ENCODE results near the gene KIAA1671.
A peak's percentile ranks its signal among the peaks of the same experiment; 100 is the strongest.

KIAA1671 gene

DNA sequence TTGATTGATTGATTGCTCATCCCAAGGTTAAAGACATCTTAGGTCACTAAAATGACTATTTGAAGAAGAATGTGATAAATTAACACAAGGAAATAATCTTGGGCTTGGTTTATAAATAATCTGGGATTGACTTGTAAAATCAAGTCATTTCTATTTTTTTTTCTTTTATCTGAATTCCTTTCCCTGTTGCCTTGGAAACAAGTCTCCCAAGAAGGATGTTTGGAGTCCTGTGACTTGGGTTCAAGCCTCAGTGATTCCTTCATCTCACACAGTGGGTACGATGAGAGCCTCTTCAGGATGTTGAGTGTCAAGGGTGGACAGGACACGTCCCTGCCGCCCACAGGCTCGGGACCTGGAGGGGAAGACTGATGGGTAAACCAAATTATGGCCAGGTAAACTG is 149.0 kb downstream of the KIAA1671 start:
- no peak for TF ChIP-seq YY1 (IDR thresholded peaks at IDR 0.05; ENCODE audit: insufficient read depth, insufficient read length)
- no peak for TF ChIP-seq SUZ12 (IDR thresholded peaks at IDR 0.05; ENCODE audit: extremely low read depth, insufficient read depth, insufficient read length)
- TF ChIP-seq ZNF274 (IDR thresholded peaks at IDR 0.05; ENCODE audit: low read depth, low read length), result no peak
- Histone ChIP-seq H3K36me3 (ENCODE audit: insufficient read depth, insufficient read length, low read length) (no peaks in the 10 kb centered on the region), H3K27me3 (ENCODE audit: insufficient read depth, insufficient read length) (no peaks in the 10 kb centered on the region), H3K9ac (ENCODE audit: insufficient read length, low read depth) (no peak overlapping the region), H3K4me1 (ENCODE audit: insufficient read depth, insufficient read length) (peaks cover 9% of the 10 kb centered on the region), H3K9me3 (ENCODE audit: insufficient read depth, low read length) (no peaks in the 10 kb centered on the region), H3K4me3 (ENCODE audit: insufficient read length, low read depth) (no peak overlapping the region)
- no peak for DNase-seq (ENCODE audit: low read depth, low spot score)

DNA sequence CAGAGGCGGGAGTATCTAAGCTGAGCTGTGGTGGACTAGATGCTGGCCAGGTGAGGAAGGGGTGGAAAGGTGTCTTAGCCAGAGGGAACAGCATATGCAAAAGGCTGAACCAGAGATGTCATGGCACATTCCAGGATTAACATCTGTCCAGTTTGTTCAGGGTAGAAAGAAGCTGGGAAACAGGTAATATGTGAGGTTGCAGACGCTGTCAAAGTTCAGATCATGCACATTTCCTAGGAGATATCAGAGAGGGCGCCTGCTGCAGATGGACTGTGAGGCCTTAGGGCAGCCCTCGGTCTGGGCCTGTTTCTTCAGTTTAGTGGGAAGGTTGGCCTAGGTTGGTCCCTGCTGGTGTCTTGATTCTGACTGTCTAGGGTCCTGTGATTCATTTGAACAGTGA is 149.5 kb downstream of the KIAA1671 start:
- Histone ChIP-seq H3K9me3 (ENCODE audit: insufficient read depth, low read length) (no peaks in the 10 kb centered on the region), H3K9ac (ENCODE audit: insufficient read length, low read depth) (no peak overlapping the region), H3K4me3 (ENCODE audit: insufficient read length, low read depth) (no peak overlapping the region), H3K36me3 (ENCODE audit: insufficient read depth, insufficient read length, low read length) (no peaks in the 10 kb centered on the region), H3K27me3 (ENCODE audit: insufficient read depth, insufficient read length) (no peaks in the 10 kb centered on the region), H3K4me1 (ENCODE audit: insufficient read depth, insufficient read length) (peaks cover 9% of the 10 kb centered on the region)
- DNase-seq (ENCODE audit: low read depth, low spot score), result no peak
- no peak for TF ChIP-seq ZNF274 (IDR thresholded peaks at IDR 0.05; ENCODE audit: low read depth, low read length)
- TF ChIP-seq SUZ12 (IDR thresholded peaks at IDR 0.05; ENCODE audit: extremely low read depth, insufficient read depth, insufficient read length), result no peak
- no peak for TF ChIP-seq YY1 (IDR thresholded peaks at IDR 0.05; ENCODE audit: insufficient read depth, insufficient read length)

DNA sequence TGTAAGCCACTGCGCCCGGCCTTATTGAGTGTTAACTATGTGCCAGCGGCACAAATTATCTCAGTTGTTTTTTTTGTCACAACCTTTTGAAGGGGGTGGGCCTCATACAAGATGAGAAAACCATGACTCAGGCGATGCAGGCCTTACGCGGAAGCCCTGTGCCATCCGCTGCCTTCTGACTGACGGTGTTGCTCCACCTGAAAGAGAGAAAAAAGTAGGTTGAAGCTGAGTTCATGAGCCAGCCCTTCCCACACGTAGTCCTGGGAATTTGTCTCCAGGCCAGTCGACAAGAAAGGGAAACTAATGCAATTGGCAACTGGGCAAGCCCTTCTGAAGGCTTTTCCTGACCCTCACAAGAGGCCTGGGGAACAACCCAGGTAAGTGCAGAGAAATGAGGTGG is 150.2 kb downstream of the KIAA1671 start:
- H3K36me3 ChIP-seq (ENCODE audit: insufficient read depth, insufficient read length, low read length), result no peaks in the 10 kb centered on the region
- H3K27me3 ChIP-seq (ENCODE audit: insufficient read depth, insufficient read length), result no peaks in the 10 kb centered on the region
- peaks cover 9% of the 10 kb centered on the region for H3K4me1 ChIP-seq (ENCODE audit: insufficient read depth, insufficient read length)
- DNase-seq (ENCODE audit: low read depth, low spot score), result no peak
- no peak overlapping the region for H3K4me3 ChIP-seq (ENCODE audit: insufficient read length, low read depth)
- H3K9ac ChIP-seq (ENCODE audit: insufficient read length, low read depth), result no peak overlapping the region
- TF ChIP-seq ZNF274 (IDR thresholded peaks at IDR 0.05; ENCODE audit: low read depth, low read length) (no peak), YY1 (IDR thresholded peaks at IDR 0.05; ENCODE audit: insufficient read depth, insufficient read length) (no peak), SUZ12 (IDR thresholded peaks at IDR 0.05; ENCODE audit: extremely low read depth, insufficient read depth, insufficient read length) (no peak)
- H3K9me3 ChIP-seq (ENCODE audit: insufficient read depth, low read length), result no peaks in the 10 kb centered on the region

DNA sequence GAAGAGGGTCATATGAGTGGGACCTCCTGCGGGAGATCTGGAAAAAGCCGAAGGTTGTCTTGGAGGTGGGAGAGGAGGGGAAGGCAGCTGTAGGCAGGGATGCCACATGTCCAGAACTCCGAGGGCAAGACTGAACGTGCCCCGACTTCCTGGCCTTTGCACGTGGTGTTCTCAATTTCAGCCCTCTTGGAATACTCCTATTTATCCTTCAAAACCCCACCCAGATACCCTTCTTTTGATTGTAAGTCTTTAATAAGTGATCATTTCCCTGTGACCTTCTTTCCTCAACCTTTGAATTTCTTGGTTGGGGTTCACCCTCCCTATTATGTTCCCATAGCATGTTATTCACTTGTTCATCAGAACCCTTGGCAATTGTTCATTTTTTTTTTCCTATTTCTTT is 151.9 kb downstream of the KIAA1671 start:
- no peaks in the 10 kb centered on the region for H3K27me3 ChIP-seq (ENCODE audit: insufficient read depth, insufficient read length)
- DNase-seq (ENCODE audit: low read depth, low spot score), result no peak
- H3K36me3 ChIP-seq (ENCODE audit: insufficient read depth, insufficient read length, low read length), result no peaks in the 10 kb centered on the region
- no peak overlapping the region for H3K4me3 ChIP-seq (ENCODE audit: insufficient read length, low read depth)
- TF ChIP-seq YY1 (IDR thresholded peaks at IDR 0.05; ENCODE audit: insufficient read depth, insufficient read length), result no peak
- no peak for TF ChIP-seq ZNF274 (IDR thresholded peaks at IDR 0.05; ENCODE audit: low read depth, low read length)
- no peak for TF ChIP-seq SUZ12 (IDR thresholded peaks at IDR 0.05; ENCODE audit: extremely low read depth, insufficient read depth, insufficient read length)
- H3K4me1 ChIP-seq (ENCODE audit: insufficient read depth, insufficient read length), result peaks cover 2% of the 10 kb centered on the region
- H3K9ac ChIP-seq (ENCODE audit: insufficient read length, low read depth), result no peak overlapping the region
- H3K9me3 ChIP-seq (ENCODE audit: insufficient read depth, low read length), result no peaks in the 10 kb centered on the region

DNA sequence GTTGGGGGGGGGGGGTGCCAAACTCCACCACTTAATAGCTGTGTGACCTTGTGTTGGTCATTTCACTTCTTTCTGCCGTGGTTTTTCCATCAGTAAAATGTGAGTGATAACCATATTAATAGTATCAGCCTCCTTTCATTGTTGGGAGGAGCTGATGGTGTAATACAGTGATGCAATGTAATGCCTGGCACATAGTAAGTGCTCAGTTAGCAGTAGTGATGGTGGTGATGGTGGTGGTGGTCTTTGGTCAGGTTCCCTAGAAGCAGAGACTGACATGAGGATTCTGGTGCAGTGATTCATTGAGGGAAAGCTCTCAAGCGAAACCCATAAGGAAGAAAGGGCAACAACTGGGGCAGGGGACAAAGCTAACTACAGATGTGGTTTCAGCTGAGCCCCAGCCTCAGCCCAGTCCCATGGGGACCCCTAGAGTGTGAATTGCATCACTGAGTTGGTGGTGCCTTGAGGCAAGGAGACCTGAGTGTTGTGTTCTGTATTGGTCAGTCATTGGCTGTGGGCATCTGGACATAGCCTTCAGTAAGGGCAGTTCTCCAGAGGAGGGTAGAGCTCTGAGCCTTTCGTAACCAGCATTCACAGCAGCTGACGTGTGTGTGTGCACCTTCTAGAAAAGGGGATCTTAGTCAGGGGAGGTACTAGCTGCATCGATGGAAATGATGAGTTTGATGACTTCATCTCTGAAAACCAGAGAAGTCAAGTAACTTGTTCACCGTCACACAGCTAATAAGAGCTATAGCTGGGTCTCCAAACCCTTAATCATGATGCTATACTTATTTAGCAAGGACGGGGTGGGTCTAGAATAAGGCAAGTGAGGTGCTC is 153.5 kb downstream of the KIAA1671 start:
- DNase-seq (ENCODE audit: low read depth, low spot score), result no peak
- no peak for TF ChIP-seq YY1 (IDR thresholded peaks at IDR 0.05; ENCODE audit: insufficient read depth, insufficient read length)
- TF ChIP-seq SUZ12 (IDR thresholded peaks at IDR 0.05; ENCODE audit: extremely low read depth, insufficient read depth, insufficient read length), result no peak
- no peak for TF ChIP-seq ZNF274 (IDR thresholded peaks at IDR 0.05; ENCODE audit: low read depth, low read length)
- Histone ChIP-seq H3K9me3 (ENCODE audit: insufficient read depth, low read length) (no peaks in the 10 kb centered on the region), H3K9ac (ENCODE audit: insufficient read length, low read depth) (no peak overlapping the region), H3K4me1 (ENCODE audit: insufficient read depth, insufficient read length) (no peaks in the 10 kb centered on the region), H3K27me3 (ENCODE audit: insufficient read depth, insufficient read length) (no peaks in the 10 kb centered on the region), H3K36me3 (ENCODE audit: insufficient read depth, insufficient read length, low read length) (no peaks in the 10 kb centered on the region), H3K4me3 (ENCODE audit: insufficient read length, low read depth) (no peak overlapping the region)

DNA sequence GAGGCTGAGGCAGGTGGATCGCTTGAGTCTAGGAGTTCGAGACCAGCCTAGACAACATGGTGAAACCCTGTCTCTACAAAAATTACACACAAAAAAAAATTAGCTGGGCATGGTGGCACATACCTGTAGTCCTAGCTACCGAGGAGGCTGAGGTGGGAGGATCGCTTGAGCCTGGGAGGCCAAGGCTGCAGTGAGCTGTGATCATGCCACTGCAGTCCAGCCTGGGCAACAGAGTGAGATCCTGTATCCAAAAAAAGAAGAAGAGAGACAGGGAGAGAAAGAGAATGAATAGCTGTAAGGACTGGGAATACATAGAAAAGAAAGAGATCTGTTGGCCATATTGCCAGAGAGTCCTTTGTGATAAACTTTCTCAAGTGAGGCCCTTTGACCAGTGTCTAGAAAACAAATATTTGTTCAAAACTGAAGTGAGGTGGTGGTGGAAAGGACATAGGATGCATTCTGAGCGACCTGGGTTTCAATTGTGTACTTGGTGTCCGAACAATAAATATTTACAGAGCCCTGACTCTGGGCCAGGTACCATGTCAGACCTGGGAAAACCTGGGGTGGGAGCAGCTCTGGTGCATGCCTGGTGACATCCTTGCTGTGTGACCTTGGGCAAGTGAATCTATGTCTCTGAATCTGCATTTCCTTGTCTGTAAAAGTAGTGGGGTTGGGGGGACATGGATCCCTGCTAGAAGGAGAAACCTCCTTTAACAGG is 157.5 kb downstream of the KIAA1671 start:
- TF ChIP-seq ZNF274 (IDR thresholded peaks at IDR 0.05; ENCODE audit: low read depth, low read length) (no peak), YY1 (IDR thresholded peaks at IDR 0.05; ENCODE audit: insufficient read depth, insufficient read length) (no peak), SUZ12 (IDR thresholded peaks at IDR 0.05; ENCODE audit: extremely low read depth, insufficient read depth, insufficient read length) (no peak)

DNA sequence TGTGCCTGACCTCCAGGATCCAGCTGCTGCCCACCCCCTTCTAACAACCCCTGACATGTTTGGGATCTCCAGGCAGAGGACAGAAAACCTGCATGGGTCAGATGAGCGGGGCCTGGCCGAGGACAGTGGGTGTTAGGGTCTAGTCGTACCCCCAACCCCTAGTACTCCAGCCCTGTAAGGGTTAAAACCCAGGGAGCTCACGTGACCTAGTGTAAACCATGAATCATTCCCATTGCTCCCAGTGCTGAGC is 158.0 kb downstream of the KIAA1671 start:
- no peak for TF ChIP-seq ZNF274 (IDR thresholded peaks at IDR 0.05; ENCODE audit: low read depth, low read length)
- TF ChIP-seq YY1 (IDR thresholded peaks at IDR 0.05; ENCODE audit: insufficient read depth, insufficient read length), result no peak
- TF ChIP-seq SUZ12 (IDR thresholded peaks at IDR 0.05; ENCODE audit: extremely low read depth, insufficient read depth, insufficient read length), result no peak
- no peaks in the 10 kb centered on the region for H3K9me3 ChIP-seq (ENCODE audit: insufficient read depth, low read length)
- H3K36me3 ChIP-seq (ENCODE audit: insufficient read depth, insufficient read length, low read length), result peaks cover 11% of the 10 kb centered on the region
- H3K9ac ChIP-seq (ENCODE audit: insufficient read length, low read depth), result no peak overlapping the region
- H3K27me3 ChIP-seq (ENCODE audit: insufficient read depth, insufficient read length), result no peaks in the 10 kb centered on the region
- peaks cover 13% of the 10 kb centered on the region for H3K4me1 ChIP-seq (ENCODE audit: insufficient read depth, insufficient read length)
- no peak for DNase-seq (ENCODE audit: low read depth, low spot score)
- H3K4me3 ChIP-seq (ENCODE audit: insufficient read length, low read depth), result peak overlapping the region; percentile 53

More for the DNA sequence above, 157.5 kb downstream of the KIAA1671 start:
- Histone ChIP-seq H3K9ac (ENCODE audit: insufficient read length, low read depth) (no peak overlapping the region), H3K36me3 (ENCODE audit: insufficient read depth, insufficient read length, low read length) (peaks cover 8% of the 10 kb centered on the region), H3K9me3 (ENCODE audit: insufficient read depth, low read length) (no peaks in the 10 kb centered on the region), H3K4me1 (ENCODE audit: insufficient read depth, insufficient read length) (peaks cover 8% of the 10 kb centered on the region), H3K4me3 (ENCODE audit: insufficient read length, low read depth) (no peak overlapping the region), H3K27me3 (ENCODE audit: insufficient read depth, insufficient read length) (no peaks in the 10 kb centered on the region)
- no peak for DNase-seq (ENCODE audit: low read depth, low spot score)
